ENCODE measurements around the gene CD80. TPM values are rescaled to one million over a fixed set of nuclear protein-coding genes. Genes with fewer than 3 reads are reported as not detected.

Gene CD80
- total RNA-seq, 4 donors from 2014 or later: 2.4 to 13.8 TPM; not detected in 2

- Histone ChIP-seq H3K36me3 (no peaks in the 10 kb centered on the region), H3K4me1 (peaks cover 0 to 18% (median 2%) of the 10 kb centered on the region in 4 donors), H3K4me3 (no peak overlapping the region), H3K27ac (no peak overlapping the region), H3K9me3 (no peaks in the 10 kb centered on the region), H3K27me3 (no peaks in the 10 kb centered on the region)
- in situ Hi-C loops (cut with MboI; ENCODE audit: low pct_ligation_motif_present in 1 of 4, low pct_unique_long_range_greater_than_20kb in 1 of 4, low sequenced_read_pairs in 3 of 4) (no loop called here), intact Hi-C loops (cut with DNase I; ENCODE audit: low total_unique reads) (no loop called here)
- no peak for TF ChIP-seq POLR2AphosphoS5 (IDR thresholded peaks at IDR 0.05)
- no peak for TF ChIP-seq CTCF (IDR thresholded peaks at IDR 0.05)
- no peak for TF ChIP-seq POLR2A (IDR thresholded peaks at IDR 0.05)
- no peak for TF ChIP-seq EP300 (IDR thresholded peaks at IDR 0.05; ENCODE audit: low read depth)
- no peak for DNase-seq
- 66 to 83% methylated on average over 5 of the region's 5 CpGs for WGBS, 2 donors (ENCODE audit: low coverage in 1 of 2)
These were observed 34.7 kb upstream of the CD80 start for GRCh38 chr3:119594066-119594465.

GRCh38 chr3:119592861-119593260, 33.4 kb upstream of the CD80 start:
- intact Hi-C loops (cut with DNase I; ENCODE audit: low total_unique reads): no loop called here
- peaks cover 0 to 15% (median 2%) of the 10 kb centered on the region in 4 donors for H3K4me1 ChIP-seq
- H3K4me3 ChIP-seq: no peak overlapping the region
- no peak overlapping the region for H3K27ac ChIP-seq
- no peak for TF ChIP-seq CTCF (IDR thresholded peaks at IDR 0.05)
- no peak for TF ChIP-seq POLR2AphosphoS5 (IDR thresholded peaks at IDR 0.05)
- no peak for TF ChIP-seq EP300 (IDR thresholded peaks at IDR 0.05; ENCODE audit: low read depth)
- no peak for TF ChIP-seq POLR2A (IDR thresholded peaks at IDR 0.05)
- WGBS, 2 donors (ENCODE audit: low coverage in 1 of 2): 36 to 67% methylated on average over 1 of the region's 1 CpG
- H3K9me3 ChIP-seq: no peaks in the 10 kb centered on the region
- in situ Hi-C loops (cut with MboI; ENCODE audit: low pct_ligation_motif_present in 1 of 4, low pct_unique_long_range_greater_than_20kb in 1 of 4, low sequenced_read_pairs in 3 of 4): no loop called here
- no peaks in the 10 kb centered on the region for H3K27me3 ChIP-seq
- DNase-seq: no peak
- no peaks in the 10 kb centered on the region for H3K36me3 ChIP-seq

- TF ChIP-seq CTCF (IDR thresholded peaks at IDR 0.05): no peak
- TF ChIP-seq POLR2AphosphoS5 (IDR thresholded peaks at IDR 0.05): no peak
- no peak for TF ChIP-seq POLR2A (IDR thresholded peaks at IDR 0.05)
- TF ChIP-seq EP300 (IDR thresholded peaks at IDR 0.05; ENCODE audit: low read depth): no peak
- Histone ChIP-seq H3K27me3 (no peaks in the 10 kb centered on the region), H3K4me1 (no peaks in the 10 kb centered on the region), H3K4me3 (no peak overlapping the region), H3K36me3 (no peaks in the 10 kb centered on the region), H3K27ac (no peak overlapping the region), H3K9me3 (no peaks in the 10 kb centered on the region)
- no peak for DNase-seq
- WGBS, 2 donors (ENCODE audit: low coverage in 1 of 2): 91 to 100% methylated on average over 1 of the region's 1 CpG
- in situ Hi-C loops (cut with MboI; ENCODE audit: low pct_ligation_motif_present in 1 of 4, low pct_unique_long_range_greater_than_20kb in 1 of 4, low sequenced_read_pairs in 3 of 4) (no loop called here), intact Hi-C loops (cut with DNase I; ENCODE audit: low total_unique reads) (no loop called here)
These were observed 31.3 kb upstream of the CD80 start for GRCh38 chr3:119590706-119591105.

- H3K9me3 ChIP-seq: no peaks in the 10 kb centered on the region
- WGBS, 2 donors (ENCODE audit: low coverage in 1 of 2): 68 to 72% methylated on average over 2 to 6 of the region's 6 CpGs
- TF ChIP-seq EP300 (IDR thresholded peaks at IDR 0.05; ENCODE audit: low read depth): no peak
- no peak for TF ChIP-seq CTCF (IDR thresholded peaks at IDR 0.05)
- TF ChIP-seq POLR2A (IDR thresholded peaks at IDR 0.05): no peak
- no peak for TF ChIP-seq POLR2AphosphoS5 (IDR thresholded peaks at IDR 0.05)
- H3K36me3 ChIP-seq: no peaks in the 10 kb centered on the region
- DNase-seq: no peak
- H3K4me3 ChIP-seq: no peak overlapping the region
- intact Hi-C loops (cut with DNase I; ENCODE audit: low total_unique reads): no loop called here
- no peaks in the 10 kb centered on the region for H3K27me3 ChIP-seq
- H3K27ac ChIP-seq: no peak overlapping the region
- no peaks in the 10 kb centered on the region for H3K4me1 ChIP-seq
- in situ Hi-C loops (cut with MboI; ENCODE audit: low pct_ligation_motif_present in 1 of 4, low pct_unique_long_range_greater_than_20kb in 1 of 4, low sequenced_read_pairs in 3 of 4): no loop called here
These were observed 29.8 kb upstream of the CD80 start for GRCh38 chr3:119589102-119589773.

Measured in transverse colon (tissue), 4 donors.